Measurements from ENCODE around the gene LGALS4.

DNA sequence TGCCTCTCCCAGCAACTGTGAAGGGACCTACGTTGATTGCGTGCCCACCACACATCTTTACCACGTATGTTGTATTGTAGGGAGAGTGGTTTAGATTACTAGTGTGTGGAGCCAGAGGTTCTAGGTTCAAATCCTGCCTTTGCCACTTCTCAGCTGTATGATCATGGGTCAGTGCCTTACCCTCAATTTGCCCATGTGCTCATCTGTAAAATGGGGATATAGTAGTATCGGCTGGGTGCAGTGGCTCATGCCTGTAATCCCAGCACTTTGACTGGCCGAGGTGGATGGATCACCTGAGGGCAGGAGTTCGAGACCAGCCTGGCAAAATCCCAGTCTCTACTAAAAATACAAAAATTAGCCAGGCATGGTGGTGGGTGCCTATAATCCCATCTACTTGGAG lies 578 bp upstream of the LGALS4 start:
- no peak for TF ChIP-seq TAF1 (IDR thresholded peaks at IDR 0.05; ENCODE audit: borderline replicate concordance, low read depth, low read length)
- no peak for TF ChIP-seq GABPA (IDR thresholded peaks at IDR 0.05; ENCODE audit: low read depth)
- TF ChIP-seq, protein P1, sequence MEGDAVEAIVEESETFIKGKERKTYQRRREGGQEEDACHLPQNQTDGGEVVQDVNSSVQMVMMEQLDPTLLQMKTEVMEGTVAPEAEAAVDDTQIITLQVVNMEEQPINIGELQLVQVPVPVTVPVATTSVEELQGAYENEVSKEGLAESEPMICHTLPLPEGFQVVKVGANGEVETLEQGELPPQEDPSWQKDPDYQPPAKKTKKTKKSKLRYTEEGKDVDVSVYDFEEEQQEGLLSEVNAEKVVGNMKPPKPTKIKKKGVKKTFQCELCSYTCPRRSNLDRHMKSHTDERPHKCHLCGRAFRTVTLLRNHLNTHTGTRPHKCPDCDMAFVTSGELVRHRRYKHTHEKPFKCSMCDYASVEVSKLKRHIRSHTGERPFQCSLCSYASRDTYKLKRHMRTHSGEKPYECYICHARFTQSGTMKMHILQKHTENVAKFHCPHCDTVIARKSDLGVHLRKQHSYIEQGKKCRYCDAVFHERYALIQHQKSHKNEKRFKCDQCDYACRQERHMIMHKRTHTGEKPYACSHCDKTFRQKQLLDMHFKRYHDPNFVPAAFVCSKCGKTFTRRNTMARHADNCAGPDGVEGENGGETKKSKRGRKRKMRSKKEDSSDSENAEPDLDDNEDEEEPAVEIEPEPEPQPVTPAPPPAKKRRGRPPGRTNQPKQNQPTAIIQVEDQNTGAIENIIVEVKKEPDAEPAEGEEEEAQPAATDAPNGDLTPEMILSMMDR (IDR thresholded peaks at IDR 0.05), result no peak
- TF ChIP-seq, protein P2, sequence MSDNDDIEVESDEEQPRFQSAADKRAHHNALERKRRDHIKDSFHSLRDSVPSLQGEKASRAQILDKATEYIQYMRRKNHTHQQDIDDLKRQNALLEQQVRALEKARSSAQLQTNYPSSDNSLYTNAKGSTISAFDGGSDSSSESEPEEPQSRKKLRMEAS (IDR thresholded peaks at IDR 0.05; ENCODE audit: low read depth), result no peak
- TF ChIP-seq MXI1 (IDR thresholded peaks at IDR 0.05; ENCODE audit: low read depth, low read length), result no peak
- TF ChIP-seq EP300 (IDR thresholded peaks at IDR 0.05; ENCODE audit: borderline replicate concordance in 1 of 2, low read depth in 1 of 2, low read length in 1 of 2), result no peak
- no peak for TF ChIP-seq POLR2AphosphoS5 (IDR thresholded peaks at IDR 0.05; ENCODE audit: low read depth, low read length)
- TF ChIP-seq TEAD4 (IDR thresholded peaks at IDR 0.05; ENCODE audit: borderline replicate concordance, insufficient read depth), result no peak
- TF ChIP-seq, protein P3, sequence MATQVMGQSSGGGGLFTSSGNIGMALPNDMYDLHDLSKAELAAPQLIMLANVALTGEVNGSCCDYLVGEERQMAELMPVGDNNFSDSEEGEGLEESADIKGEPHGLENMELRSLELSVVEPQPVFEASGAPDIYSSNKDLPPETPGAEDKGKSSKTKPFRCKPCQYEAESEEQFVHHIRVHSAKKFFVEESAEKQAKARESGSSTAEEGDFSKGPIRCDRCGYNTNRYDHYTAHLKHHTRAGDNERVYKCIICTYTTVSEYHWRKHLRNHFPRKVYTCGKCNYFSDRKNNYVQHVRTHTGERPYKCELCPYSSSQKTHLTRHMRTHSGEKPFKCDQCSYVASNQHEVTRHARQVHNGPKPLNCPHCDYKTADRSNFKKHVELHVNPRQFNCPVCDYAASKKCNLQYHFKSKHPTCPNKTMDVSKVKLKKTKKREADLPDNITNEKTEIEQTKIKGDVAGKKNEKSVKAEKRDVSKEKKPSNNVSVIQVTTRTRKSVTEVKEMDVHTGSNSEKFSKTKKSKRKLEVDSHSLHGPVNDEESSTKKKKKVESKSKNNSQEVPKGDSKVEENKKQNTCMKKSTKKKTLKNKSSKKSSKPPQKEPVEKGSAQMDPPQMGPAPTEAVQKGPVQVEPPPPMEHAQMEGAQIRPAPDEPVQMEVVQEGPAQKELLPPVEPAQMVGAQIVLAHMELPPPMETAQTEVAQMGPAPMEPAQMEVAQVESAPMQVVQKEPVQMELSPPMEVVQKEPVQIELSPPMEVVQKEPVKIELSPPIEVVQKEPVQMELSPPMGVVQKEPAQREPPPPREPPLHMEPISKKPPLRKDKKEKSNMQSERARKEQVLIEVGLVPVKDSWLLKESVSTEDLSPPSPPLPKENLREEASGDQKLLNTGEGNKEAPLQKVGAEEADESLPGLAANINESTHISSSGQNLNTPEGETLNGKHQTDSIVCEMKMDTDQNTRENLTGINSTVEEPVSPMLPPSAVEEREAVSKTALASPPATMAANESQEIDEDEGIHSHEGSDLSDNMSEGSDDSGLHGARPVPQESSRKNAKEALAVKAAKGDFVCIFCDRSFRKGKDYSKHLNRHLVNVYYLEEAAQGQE (IDR thresholded peaks at IDR 0.05; ENCODE audit: low read depth, low read length), result no peak
- TF ChIP-seq SMC3 (IDR thresholded peaks at IDR 0.05; ENCODE audit: low read depth, low read length), result no peak
